GM21526 (cell line): ENCODE measurements around the gene CNGB1.
"Not testable (repeated sequence)": the region's sequence is repeated elsewhere in the genome, so short reads cannot be mapped to it uniquely, and the experiment has no call there.

Experiments
- ATAC-seq: cut with Tn5 transposase; IDR thresholded peaks from one replicate; pipeline ENCODE4 v1.9.1; 2021; ENCODE audit warnings: moderate library complexity; ENCODE audit not compliant: unreplicated experiment, low FRiP score

CNGB1 gene

DNA sequence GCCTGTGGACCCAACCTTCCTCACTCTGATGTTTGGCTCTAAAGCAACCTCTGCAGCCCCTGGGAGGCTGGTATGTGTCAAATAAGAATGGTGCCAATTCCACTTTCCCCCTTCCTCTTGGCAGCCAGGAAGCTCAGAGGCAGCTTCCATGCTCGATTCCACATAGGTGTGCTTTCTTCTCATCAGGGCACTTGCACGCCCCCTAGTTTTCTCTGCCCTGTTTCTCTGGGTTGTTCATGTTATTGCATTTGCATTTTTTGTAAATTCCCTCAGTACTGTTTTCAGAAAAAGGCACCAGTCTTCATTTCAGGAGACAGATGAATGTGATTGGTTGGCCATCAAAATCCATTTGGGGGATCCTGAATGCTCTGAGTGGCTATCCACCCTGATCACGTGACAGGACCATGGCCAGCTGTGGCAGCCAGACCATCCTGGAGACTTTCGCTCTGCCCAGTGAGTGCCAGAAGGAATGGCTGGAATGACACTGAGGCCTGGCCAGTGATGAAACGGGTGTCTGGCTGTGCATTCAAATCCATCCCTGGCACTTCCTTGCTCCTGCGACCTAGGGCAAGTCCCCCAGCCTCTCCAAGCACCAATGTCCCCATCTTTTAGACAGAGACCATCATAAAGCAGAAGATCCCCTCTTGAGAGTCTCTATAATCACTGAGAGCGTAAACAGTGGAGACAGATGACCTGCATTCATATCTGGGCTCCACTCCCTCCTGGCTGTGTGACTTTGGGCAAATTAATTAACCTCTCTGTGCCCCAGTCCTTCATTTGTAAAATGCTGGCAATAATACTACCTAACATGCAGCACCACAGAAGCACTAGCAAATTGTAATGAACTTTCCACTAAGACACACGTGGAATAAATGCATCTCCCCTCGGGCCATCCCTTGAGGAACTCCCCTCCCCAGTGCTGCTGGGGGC, 56.4 kb downstream of the CNGB1 start:
- no peak for ATAC-seq

DNA sequence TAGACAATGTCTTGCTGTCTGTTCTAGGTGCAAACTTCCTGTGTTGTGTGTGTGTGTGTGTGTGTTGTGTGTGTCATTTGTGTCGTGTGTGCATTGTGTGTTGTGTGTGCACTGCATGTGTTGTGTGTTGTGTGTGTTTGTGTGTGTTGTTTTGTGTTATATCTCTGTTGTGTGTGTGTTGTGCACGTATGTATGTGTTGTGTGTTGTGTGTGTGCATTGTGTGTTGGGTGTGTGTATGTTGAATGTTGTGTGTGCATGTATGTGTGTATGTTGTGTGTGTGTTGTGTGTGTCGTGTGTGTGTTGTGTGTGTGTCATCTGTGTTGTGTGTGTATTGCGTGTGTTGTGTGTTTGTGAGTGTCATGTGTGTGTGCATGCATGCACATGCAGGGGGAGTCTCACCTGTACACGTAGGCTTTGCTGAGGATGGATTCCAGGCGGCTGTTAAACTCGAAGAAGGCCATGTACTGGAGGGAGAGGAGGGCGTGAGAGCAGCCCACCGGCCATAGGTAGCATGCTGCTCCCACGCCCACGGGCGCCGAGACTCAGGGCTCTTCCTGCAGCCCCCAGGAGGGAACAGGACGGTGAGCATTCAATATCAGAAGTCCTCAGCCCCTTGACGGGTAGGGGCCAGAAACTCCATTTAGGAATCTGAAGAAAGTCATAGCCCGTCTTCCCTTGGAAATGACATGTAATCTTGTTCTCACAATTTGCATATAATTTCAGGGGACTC, 58.2 kb downstream of the CNGB1 start:
- ATAC-seq: no peak

DNA sequence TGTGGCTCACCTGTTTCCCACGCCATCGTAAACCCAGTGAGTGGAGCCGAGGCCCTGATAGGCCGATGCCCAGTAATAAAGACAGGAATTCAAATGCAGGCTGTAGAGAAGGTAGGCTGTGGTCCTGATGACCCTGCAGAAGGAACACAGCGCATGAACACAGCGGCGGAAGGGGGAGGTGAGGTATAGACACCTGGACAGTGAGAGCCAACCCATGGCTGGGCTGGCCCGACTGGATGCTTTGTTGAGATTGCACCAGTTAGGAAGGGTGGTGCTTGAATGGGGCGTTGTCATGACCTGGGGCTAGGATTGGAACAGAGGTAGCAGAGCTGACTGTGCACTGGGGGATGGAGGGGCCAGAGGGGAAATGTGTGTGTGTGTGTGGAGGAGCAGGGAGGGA, 59.2 kb downstream of the CNGB1 start:
- no peak for ATAC-seq

DNA sequence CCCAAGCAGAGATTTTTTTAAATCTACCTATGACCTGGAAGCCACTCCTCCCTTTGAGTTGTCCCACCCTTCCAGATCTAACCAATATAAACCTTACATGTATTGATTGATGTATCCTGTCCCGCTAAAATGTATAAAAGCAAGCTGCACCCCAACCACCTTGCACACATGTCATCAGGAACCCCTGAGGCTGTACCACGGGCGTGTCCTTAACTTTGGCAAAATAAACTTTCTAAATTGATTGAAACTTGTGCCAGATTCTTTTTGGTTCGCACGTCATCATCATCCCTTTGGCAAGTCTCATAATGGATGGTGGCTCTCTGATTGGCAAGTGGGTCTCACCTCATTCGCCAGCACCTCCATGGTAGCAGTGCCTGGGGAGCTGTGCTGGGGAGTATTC, 60.2 kb downstream of the CNGB1 start:
- ATAC-seq: no peak

DNA sequence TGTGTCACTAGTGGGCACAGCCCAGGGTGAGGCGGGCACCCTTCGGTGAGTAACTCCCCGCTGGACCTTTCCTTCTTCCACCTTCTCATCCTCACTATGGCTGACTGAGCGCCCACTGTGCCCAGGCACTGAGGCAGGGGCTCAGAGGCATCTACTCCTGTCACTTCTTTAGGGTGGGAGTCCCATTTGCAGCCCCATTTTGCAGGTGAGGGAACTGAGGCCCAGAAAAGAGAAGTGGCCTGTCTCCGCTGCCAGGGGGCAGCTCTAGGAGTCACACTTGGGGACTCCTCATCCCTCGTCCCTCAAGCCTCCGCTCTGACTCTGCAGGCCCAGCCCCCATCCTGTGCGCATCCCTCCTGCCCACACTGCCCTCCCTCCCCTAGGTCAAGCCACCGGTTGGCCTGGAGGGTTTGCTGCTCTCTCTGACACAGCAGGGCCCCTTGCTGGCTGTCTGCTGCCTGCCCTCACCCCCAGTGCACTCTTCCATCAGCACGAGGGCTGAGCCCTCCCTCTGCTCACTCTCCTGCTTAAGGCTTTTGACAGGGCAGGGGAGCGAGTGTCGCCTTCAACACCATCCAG, 62.4 kb downstream of the CNGB1 start:
- no peak for ATAC-seq

DNA sequence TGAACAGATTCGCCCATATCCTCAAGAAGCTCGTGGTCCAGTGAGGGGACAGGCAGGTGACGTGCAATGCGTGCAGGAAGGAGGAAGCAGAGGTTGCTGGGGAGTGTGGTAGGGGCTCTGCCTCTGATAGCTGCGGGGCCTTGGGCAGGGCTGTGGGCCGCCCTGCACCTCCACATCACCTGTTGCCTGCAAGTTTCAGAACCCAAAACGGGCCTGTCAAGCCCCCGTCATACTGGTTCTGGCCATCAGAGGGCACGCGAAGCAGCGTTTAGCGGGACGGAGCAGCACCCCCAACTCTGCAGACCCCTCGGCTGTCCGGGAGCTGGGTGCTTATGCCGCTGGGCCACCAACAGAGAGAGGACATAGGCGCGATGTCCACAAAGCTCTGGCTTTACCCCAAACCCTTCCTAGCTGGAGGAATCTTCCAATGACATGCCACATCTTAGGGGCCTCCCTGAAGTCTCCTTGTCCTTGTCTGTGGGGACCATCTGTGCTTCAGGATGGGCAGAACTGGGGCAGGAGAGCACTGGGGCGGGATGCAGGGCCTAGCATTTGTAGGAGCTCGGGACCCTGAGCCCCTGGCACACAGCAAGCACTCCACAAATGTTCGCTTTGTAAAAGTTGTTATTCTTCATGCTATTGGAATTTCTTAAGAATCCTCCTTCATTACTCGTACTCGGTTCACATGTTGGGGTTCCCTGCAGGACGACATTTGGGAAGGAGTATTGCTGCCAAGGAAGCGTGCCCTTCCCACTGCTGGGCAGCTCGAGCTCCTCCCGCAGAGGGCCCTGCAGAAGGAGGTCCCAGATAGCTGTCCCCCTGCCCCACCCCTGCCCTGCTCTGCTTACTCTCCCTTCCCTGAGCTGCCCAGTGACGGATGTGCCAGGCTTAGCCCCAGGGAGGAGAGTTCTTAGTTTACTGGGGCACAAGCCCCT, 64.3 kb downstream of the CNGB1 start:
- ATAC-seq: no peak

DNA sequence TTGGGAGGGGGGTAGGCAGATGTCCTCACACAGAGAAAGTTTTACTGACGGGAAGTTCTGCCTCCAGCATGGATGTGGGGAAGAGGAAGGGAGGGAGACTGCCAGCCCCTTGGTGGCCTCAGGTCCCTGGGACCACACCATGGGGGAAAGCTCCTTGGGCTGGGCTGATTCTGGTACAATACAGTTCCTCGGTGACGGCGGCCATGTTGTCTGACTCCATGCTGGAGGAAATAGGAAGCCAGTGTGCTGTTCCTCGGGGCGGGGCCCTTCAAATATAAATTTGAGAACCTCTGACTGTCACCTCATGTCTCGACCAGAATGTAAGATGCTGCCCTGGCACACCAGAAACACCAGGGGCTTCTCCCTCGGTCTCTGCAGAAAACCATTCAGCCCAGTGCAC, 66.8 kb downstream of the CNGB1 start:
- no peak for ATAC-seq

DNA sequence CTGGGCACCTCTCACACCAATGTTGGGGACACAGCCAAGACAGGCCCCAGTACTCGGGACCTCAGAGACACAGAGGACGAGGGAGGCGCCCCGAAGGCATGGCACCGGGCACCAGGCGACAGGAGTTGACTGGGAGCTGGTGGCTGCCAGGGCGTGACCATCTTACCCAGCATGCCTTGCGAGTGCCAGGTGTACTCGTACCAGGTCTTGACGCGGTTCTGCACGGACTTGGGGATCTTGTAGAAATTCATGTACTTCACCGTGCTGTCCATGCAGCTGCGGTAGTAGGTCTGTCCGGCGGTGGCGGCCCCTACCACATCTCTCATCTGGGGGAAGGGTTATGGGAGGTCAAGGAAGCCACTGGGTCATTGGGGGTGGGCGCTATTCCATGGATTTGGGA, 67.3 kb downstream of the CNGB1 start:
- ATAC-seq: no peak

DNA sequence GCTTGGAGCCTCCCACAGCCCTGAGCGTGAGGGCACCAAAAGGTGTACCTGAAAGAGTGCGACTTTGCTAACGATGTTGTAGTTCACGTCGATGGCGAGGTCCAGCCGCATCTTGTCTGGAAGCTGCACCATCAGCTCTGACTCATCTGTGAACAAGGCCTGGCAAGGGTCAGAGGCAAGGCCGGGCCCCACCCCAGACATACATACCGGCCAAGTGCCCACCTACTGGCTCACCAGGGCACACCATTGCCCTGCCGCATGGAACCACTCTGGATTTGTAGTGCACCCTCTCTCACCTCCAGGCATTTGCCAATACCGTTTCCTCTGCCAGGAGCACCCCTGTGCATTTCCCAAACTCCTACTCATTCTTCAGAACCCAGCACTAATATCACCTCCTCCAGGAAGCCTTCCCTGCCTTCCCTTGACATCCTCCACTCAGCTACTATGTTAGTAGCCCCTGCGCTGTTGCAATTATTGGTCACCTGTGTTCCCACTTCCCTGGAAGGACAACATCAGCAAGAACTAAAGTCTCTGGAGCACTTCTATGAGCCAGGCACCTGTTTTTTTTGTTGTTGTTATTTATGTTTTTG, 69.4 kb downstream of the CNGB1 start:
- ATAC-seq: no peak

DNA sequence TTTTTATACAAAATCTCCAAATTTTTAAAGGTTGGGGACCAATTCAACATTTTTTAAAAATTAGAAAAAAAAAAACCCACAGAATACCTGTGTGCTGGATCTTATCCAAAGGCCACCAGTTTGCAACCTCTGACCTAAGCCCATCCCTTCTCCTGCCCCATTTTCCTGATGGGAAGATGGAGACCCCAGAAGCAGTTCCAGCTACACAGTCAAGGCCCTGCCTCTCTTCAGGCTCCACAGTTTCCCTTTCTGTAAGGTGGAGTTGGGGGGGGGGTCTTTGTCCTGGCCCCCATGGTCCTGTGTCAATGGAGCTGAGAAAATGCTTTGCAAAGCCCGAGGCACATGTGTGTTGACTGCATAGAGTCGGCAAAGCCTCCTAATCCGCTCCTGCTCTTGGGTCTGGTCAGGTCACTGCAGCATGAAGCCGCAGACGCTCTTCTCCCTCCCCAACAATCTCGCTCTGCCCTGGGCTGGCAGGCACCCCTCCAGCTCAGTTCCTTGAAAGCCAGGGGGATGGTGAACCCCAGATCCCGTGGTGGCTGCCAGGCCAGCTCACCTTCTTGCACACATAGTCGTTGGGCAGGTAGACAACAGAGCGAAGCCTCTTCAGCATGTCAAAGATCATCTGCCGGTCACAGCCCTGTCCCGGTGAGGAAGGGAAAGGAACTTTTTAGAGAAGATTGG, 70.0 kb downstream of the CNGB1 start:
- ATAC-seq: no peak

DNA sequence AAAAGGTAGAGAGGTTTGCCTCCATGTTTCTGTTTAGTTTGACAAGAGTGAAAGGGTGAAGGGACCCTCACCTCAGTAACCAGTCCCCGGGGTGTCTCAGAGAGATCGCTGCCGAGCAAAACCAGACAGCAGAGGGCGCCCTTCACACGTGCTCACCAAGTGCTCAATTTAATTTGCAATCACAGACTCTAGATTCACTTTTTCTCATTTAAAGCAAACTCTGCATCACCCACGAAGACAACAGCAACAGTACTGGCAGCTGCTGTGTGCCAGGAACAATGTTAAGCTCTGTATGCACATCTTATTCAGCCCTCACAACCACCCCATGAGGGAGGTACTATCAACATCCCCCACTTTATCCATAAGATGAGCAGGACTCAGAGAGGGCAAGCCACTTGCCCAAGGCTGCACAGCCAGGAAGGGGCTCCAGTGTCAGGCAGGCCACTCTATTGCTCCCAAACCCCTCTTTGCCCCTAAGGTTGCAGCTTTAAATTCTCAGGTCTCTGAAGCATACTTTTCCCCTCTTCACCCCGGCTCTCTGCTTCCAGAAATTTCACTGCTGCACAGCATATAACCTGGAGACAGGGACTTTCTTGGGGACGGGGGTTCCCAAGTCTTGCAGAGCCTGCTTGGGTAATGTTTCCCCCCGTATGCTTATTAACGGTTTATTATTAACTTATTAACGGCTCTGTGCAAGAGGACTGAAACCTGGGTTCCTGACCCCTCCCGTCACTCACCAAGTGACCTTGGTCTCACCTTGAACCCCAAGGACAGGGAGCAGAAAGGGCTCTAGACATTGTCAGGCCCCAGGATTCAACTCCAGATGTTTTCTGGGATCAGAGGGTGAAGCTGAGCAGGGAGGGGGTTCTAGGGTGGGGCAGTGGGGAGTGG, 70.9 kb downstream of the CNGB1 start:
- no peak for ATAC-seq

DNA sequence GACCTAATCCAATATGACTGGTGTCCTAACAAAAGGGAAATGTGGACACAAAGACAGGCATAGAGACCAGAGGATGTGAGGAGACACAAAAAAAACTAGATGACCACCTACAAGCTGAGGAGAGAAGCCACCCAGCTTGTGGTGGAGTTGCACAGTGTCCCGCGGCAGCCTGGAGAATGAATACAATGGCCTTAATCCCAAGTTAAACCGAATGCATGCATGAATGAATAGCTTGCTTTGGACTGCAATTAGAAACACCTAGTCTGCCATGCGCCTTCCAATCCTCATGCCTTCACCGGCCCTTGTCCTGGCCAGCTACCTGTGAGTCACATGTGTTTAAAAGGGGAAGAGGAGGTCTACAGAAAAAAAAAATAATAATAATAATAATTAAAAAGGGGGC, 72.0 kb downstream of the CNGB1 start:
- ATAC-seq: no peak

DNA sequence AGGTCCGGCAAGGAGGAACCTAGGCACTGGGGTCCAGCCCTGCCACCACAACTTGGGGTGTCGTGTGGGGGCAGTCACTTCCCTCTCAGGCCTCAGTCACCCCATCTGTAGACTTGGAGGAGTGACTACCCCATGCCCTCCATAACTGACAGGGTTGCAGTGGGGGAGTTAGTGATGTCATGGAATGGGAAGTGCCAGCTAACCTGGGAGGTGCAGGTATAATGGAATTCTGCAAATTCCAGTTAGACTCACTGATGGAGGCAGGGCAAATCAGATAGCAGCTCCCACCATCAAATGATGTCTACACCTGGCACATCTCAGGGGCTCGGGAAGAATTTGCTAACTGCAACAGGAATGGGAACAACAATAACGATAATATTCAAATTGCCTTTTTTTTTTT, 72.9 kb downstream of the CNGB1 start:
- ATAC-seq: no peak

DNA sequence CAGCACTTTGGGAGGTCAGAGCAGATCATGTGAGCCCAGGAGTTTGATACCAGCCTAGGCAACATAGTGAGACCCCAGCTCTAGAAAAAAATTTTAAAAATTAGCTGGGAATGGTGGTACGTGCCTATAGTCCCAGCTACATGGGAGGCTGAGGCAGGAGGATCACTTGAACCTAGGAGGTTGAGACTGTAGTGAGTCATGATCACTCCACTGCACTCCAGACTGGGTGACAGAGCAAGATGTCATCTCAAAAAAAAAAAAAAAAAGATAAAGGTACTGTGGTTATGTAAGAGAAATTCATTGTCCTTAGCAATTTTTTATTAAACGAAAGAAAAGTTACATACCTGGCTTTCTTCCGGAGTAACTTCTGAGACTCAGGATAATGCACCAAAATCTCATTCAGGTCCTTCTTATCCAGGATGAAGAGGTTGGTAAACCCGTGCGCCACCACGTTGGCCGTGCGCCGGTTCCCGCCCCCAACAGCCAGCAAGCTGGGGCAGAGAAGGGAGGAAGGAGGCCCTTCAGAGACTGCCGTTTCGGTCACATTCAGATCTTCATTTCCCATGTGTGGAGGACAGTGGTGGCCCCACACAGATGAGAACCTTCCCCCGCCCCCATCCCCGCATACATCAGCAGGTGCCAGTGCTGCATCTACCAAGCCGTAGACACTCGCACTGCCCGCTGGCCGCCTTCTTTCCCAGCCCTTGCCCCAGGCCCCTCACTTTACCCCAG, 73.7 kb downstream of the CNGB1 start:
- ATAC-seq: no peak

DNA sequence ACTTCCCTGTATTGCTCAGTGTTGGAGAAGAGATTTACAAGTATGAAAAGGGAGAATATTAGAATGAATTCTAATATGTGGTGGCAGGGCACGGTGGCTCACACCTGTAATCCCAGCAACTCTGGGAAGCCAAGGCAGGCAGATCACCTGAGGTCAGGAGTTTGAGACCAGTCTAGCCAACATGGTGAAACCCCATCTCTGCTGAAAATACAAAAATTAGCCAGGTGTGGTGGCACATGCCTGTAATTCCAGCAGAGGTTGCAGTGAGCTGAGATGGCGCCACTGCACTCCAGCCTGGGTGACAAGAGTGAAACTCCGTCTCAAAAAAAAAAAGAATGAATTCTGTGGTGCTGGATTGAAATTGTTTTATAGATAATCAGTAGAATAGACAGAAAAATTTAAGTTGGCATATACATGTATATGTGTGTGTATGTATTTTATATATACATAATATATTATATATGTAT, 75.8 kb downstream of the CNGB1 start:
- ATAC-seq: not testable (repeated sequence)

DNA sequence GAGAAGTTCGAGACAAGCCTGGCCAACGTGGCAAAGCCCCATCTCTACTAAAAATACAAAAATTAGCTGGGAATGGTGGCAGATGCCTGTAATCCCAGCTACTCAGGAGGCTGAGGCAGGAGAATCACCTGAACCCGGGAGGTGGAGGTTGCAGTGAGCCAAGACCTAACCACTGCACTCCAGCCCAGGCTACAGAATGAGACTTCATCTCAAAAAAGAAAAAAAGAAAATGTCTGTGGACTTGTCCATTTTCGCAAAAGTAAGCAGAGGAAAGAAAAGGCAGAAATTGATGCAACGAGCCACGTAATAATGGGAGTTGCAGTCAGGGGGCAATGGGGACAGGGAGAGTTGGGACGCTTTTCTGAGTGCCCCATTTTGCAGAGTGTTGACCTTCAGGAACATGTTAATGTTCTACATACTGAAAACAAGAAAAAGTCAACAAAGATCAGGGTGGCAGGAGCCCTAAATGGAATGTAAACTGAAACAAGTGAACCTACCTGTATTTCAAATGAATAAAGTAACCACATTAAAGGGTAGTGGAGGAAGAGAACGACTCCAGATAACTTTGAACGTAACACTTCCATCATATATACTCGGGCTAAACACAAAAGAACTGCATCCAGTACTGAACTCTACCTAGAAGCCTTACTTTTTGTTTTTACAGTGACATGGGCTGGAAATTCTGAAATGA, 76.4 kb downstream of the CNGB1 start:
- no peak for ATAC-seq
